GM12873 (cell line): Measurements from ENCODE around the gene TRAPPC12.
A peak's percentile ranks its signal among the peaks of the same experiment; 100 is the strongest.

Source experiments
- TF ChIP-seq, protein P1 (sequence below): IDR thresholded peaks from 2 replicates; pipeline ENCODE4 v1.5.1; 2012; ENCODE audit warnings: low read depth, mild to moderate bottlenecking, moderate library complexity, low read length, control low read depth; ENCODE audit not compliant: insufficient read depth; ENCODE audit errors: missing control alignments

The TRAPPC12 gene

DNA sequence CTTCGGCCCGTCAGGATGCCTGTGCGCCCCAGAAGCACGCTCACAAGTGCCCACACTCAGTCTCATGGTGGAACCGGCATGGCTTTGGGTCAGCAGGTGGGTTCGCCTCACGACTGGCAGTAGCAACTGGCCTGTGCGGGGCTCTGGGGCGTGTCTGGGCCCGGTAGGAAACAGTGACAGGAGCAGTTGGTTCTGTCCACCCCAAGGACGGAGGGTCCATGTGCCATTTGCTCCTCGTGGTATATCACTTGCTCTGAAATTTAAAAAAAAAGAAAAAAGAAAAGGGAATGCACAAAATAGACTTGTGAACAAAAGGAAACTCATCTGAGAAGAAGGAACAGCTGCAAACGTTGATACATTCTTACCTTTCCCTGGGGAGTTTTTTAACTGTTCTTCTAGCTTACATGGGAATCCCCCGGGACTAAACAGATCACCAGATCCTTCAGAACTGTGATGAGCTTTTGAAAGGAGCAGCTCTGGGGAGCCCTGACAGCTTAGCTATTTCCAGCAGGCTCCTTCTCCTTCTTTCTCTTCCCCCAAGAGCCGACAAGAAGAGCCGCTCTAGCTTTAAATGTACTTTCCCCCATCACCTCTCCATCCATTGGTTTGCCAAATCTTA lies 42.8 kb downstream of the TRAPPC12 start:
- TF ChIP-seq, protein P1, sequence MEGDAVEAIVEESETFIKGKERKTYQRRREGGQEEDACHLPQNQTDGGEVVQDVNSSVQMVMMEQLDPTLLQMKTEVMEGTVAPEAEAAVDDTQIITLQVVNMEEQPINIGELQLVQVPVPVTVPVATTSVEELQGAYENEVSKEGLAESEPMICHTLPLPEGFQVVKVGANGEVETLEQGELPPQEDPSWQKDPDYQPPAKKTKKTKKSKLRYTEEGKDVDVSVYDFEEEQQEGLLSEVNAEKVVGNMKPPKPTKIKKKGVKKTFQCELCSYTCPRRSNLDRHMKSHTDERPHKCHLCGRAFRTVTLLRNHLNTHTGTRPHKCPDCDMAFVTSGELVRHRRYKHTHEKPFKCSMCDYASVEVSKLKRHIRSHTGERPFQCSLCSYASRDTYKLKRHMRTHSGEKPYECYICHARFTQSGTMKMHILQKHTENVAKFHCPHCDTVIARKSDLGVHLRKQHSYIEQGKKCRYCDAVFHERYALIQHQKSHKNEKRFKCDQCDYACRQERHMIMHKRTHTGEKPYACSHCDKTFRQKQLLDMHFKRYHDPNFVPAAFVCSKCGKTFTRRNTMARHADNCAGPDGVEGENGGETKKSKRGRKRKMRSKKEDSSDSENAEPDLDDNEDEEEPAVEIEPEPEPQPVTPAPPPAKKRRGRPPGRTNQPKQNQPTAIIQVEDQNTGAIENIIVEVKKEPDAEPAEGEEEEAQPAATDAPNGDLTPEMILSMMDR, result no peak

DNA sequence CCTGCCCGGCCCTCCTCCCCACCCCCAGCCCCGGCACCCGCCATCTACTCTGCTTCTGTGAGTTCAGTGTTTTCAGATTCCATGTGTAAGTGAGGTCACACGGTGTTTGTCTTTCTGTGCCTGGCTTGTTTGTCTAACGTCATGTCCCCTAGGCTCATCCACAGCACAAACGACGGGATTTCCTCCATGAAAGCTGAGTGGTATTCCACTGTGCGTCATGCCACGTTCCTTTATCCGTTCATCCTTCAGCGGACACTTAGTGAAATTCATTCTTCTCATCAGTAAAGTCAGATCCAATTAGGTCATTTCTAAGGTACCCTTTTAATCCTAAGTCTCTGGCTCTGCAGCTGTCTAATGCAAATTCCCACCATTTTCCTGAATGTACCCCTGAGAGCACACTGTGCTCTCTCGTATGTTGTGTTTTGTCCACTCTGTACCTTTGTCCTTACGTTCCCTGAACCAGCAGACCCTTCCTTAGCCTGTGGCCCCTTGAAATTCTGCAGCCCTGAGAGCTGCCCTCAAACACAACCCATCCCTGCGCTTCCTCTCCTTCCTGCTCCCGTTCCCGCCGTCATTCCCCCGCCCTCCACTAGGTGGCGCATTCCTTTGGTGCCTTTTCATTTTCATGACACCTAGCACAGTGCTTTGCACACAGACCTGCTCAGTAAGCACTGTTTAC lies 44.1 kb downstream of the TRAPPC12 start:
- TF ChIP-seq, protein P1, result peak; percentile 96

DNA sequence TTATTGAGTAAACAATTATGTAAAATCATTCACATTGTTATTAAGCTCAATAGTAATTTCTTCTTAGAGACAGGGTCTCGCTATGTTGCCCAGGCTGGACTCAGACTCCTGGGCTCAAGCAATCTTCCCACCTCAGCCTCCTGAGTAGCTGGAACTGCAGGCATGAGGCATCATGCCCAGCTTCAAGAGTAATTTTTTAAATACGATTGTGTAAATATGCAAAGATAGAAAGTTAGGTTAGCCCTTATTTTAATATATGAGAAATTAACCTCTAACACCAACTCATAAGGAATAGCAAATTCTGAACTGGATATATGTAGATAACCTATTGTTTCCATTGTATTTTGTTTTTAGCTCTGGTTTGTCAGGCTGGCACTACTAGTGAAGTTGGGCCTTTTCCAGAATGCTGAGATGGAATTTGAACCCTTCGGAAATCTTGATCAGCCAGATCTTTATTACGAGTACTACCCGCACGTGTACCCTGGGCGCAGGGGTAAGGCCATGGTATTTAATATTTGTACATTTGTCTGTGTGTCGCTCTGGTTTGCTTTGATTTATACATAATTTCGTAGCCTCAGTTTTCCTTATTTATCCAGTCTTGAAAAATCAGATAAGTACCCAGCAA lies 44.8 kb downstream of the TRAPPC12 start:
- TF ChIP-seq, protein P1, result no peak

DNA sequence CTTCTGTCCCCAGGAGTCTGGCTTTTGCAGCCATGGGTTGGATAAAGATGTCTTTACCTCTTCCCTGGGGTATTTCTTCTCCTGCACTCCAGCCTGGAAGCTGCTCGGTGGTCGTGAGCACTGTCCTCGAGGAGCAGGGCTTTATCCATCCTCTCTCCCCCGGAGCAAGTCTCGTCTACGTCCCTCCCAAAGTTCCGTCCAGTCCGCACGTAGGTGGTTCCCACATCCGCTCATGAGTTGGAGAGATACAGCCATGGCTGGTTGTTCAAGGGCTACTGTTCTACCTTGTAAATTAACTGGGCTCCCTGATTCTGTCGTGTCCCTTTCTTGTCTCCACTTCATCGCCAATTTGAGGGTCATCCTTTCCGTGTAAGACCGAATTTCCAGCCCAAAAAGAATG lies 47.1 kb downstream of the TRAPPC12 start:
- TF ChIP-seq, protein P1, result no peak

DNA sequence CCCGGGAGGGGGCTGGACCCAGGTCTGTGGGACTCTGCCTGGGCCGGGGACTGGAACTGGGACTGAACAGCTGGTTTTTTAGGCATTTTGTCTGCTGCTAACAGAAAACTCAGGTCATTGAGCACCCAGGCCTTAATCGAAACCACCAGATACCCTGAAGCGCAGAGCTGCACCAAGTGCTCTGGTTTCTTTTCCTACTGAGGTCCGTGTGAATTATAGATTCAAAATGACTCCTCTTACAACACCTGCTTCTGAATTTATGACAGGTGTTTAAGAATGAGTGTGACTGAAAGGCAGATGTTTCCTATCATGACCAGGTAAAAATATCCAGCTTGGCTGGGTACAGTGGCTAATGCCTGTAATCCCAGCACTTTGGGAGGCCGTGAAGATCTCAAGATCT lies 47.8 kb downstream of the TRAPPC12 start:
- TF ChIP-seq, protein P1, result no peak

DNA sequence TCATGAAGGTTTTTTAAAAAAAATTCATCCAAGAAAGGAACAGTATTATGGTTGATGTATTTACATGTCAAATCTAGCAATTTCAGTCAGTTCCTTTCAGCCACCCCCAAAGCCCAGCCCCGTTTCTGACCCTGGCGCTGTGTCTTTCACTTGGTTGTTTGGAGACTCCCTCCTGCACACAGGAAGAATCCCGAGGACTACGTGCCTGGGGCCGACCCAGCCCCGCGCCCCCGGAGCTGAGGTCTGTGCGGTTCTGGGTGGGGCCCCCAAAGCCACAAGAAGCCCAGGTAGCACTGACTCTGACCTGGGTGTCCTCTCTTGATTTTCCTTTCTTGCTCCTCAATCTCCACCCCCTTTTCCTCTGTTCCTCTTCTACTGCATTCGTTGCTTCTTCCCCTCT lies 49.1 kb downstream of the TRAPPC12 start:
- TF ChIP-seq, protein P1, result no peak

DNA sequence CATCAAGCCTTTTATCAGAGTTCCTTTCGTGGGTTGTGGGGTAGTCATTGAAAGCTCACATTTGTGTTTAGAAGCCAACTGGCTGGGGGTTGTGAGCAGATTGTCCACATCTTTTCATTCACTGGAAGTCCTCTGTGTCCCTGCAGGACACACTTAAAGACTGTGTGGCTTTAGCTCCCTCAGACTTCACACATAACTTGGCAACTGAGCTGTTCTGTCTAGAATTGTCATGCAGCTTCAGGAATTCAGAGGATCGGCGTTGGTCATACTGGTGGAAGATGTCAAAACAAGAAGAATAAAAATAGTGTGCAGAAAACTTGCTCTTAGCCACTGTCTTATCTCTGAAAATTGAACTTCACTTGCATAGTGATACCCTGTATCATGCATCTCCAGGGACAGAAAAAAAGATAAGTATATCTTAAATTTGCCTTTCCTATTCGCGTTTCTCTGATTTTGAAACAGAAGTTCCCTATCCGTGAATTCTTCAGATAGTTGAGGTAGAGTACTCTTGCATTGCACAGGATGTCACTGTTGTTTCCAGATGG lies 49.6 kb downstream of the TRAPPC12 start:
- TF ChIP-seq, protein P1, result no peak
